Left ventricle myocardium superior (tissue), 1 donor: Measurements from ENCODE around the gene ITLN1. TPM values are rescaled to one million over a fixed set of nuclear protein-coding genes. Genes with fewer than 3 reads are reported as not detected.
A peak's percentile ranks its signal among the peaks of the same experiment; 100 is the strongest.
"Not testable (repeated sequence)": the region's sequence is repeated elsewhere in the genome, so short reads cannot be mapped to it uniquely, and the experiment has no call there.

Experiments used
- ATAC-seq: fragments of 200-7000 bp; cut with Tn5 transposase; one replicate; pipeline ENCODE4 v1.9.1; 2020; ENCODE audit warnings: mild to moderate bottlenecking, moderate library complexity
- DNase-seq: peaks from one replicate; pipeline ENCODE4 v3.0.0-alpha.2; 2020
- intact Hi-C: fragments of 100-400 bp; cut with micrococcal nuclease; formaldehyde crosslinking; loops from one replicate; pipeline ENCODE4 v1.11.0; 2022
- long read RNA-seq: library from polyadenylated mRNA; unstranded; transcript quantifications from one replicate; pipeline ENCODE4 v2.0.0, GENCODE V29; 2021
- total RNA-seq: library from RNA; stranded (reverse); fragmentation: NEBNext Ultra II Directional; extraction: Animal tissue kit (Norgen Biotek cat#: 25700); gene quantifications from one replicate; pipeline ENCODE4 v1.2.1, GENCODE V29; 2021
- donor health status: DM: no; HTN: yes; CAD: no; lungs with severe emphysema.

ITLN1 gene
- 65.8 TPM for total RNA-seq
- long read RNA-seq, partial matches to known transcripts: 0 of 2 reads
- long read RNA-seq, other reads (novel, unspliced or antisense): 0 of 2 reads

- intact Hi-C loops: no loop called here
Observed at GRCh38 chr1:160885042-160885441, at the start of gene ITLN1. Gene ITLN1, minus strand, starts transcription at chr1:160885180. Its CDS starts 303 bp downstream, at chr1:160884877.

DNA sequence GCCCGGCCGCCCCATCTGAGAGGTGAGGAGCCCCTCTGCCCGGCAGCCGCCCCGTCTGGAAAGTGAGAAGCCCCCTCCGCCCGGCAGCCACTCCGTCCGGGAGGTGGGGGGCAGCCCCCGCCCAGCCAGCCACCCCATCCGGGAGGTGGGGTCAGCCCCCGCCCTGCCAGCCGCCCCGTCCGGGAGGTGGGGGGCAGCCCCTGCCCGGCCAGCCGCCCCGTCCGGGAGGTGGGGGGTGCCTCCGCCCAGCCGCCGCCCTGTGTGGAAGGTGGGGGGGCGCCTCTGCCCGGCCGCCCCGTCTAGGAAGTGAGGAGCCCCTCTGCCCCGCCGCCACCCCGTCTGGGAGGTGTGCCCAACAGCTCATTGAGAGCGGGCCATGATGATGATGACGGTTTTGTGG is 48.3 kb upstream of the ITLN1 start:
- DNase-seq, intact Hi-C loops, ATAC-seq: not testable (repeated sequence)

More at GRCh38 chr1:160885042-160885441, at the start of gene ITLN1:
- DNase-seq: no peak
- no peak for ATAC-seq

GRCh38 chr1:160925652-160926244 is 40.8 kb upstream of the ITLN1 start:
- intact Hi-C loops: no loop called here
- DNase-seq: no peak
- ATAC-seq: no peak

GRCh38 chr1:160924791-160925651 is 40.0 kb upstream of the ITLN1 start:
- intact Hi-C loops: no loop called here
- ATAC-seq: no peak
- DNase-seq: no peak

DNA sequence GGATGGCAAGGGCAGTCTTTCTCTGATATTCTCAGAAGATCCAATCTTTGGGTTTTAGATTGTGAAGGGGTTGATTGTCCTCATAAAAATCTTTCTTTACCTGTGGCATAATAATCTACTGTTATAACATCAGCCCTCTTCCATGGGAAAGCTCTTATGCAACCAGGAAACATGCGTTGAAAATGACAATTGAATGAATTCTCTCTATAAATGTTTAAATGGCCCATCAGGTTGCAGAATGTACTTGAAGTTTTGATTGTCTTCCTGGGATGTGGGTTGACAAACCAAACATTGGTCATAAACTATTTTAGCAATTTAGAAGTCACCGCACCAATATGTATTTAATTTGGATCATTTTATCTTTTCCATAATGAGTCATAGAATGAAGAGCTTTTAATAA is 31.7 kb upstream of the ITLN1 start:
- intact Hi-C loops: no loop called here
- DNase-seq: no peak
- ATAC-seq: no peak

DNA sequence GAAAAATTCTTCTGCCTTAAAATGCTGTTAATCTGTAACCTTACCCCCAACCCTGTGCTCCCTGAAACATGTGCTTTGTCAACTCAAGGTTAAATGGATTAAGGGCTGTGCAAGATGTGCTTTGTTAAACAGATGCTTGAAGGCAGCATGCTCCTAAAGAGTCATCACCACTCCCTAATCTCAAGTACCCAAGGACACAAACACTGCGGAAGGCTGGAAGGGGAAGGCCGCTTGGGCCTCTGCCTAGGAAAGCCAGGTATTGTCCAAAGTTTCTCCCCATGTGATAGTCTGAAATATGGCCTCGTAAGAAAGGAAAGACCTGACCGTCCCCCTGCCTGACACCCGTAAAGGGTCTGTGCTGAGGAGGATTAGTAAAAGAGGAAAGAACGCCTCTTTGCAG is 28.2 kb upstream of the ITLN1 start:
- DNase-seq: not testable (repeated sequence)

DNA sequence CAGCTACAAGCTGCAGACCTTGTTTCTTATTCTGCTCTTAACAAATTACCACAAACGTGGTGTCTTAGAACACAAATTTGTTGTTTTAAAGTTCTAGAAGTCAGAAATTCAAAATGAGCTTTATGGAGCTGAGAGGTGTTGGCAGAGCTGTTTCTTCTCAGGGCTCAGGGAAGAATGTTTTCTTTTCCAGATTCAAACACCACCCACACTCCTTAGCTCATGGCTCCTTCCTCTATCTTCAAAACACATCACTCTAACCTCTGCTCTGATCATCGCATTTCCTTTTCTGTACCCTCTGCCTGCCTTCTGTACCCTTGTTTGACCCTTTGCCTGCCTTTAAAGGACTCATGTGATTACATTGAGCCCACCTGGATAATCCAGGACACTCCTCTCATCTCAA is 26.9 kb upstream of the ITLN1 start:
- no peak for ATAC-seq
- intact Hi-C loops: no loop called here
- DNase-seq: no peak

More for the DNA sequence above, 28.2 kb upstream of the ITLN1 start:
- ATAC-seq, intact Hi-C loops: not testable (repeated sequence)

GRCh38 chr1:160911441-160911840 is 26.5 kb upstream of the ITLN1 start:
- DNase-seq (no peak), ATAC-seq (no peak)
- intact Hi-C loops: no loop called here

DNA sequence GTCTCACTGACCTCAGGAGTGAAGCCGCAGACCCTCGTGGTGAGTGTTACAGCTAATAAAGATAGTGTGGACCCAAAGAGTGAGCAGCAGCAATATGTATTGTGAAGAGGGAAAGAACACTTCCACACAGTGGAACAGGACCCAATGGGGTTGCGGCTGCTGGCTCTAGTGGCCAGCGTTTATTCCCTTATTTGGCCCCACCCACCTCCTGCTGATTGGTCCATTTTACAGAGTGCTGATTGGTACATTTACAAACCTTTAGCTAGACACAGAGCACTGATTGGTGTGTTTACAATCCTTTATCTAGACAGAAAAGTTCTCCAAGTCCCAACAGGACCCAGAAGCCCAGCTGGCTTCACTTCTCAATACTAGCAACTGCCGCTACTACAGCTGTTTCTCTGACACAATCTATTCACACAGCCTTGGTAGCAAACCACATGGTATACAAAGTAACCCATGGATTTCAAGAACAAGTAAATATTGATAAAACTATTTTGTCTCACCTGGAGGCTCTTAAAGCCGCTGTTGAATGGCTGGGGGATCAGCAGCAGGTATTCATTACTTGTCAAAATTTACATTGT is 25.3 kb upstream of the ITLN1 start:
- ATAC-seq (no peak), DNase-seq (no peak)
- intact Hi-C loops: no loop called here

DNA sequence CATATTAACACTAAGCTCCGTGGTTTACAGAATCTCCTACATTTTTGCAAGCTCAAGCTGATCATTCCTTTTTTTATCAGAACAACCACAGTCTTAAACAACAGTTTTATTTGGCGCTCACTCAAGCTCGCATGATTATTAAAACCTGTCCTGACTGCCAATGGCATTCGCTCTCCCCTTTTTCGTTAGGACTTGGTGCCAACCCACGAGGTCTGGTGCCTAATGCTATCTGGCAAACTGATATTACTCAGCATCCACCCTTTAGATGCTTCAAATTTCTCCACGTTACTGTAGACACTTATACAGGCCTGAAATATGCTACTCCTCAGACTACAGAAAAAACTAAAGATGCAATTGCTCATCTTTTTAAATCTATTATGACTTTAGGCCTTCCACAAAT is 23.0 kb upstream of the ITLN1 start:
- no peak for DNase-seq
- intact Hi-C loops: no loop called here
- ATAC-seq: peak; percentile 47

DNA sequence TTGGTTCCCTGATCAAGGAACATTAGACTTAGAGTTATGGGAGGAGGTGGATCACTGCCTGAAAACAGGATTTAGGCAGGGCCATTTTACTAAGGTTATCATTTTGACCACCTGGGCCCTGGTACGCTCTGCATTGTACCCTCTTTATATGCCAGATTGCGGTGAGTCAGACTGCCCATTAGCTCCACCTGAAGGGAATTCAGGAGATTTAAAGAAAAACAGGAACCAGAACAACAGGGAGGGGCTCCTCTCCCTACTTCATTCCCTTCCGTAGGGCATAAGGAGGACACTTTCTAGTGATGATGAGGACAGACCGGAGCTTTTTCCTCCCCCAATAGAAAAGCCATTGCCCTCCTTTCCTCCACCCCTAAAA is 20.6 kb upstream of the ITLN1 start:
- DNase-seq: no peak
- intact Hi-C loops: no loop called here
- ATAC-seq: no peak

DNA sequence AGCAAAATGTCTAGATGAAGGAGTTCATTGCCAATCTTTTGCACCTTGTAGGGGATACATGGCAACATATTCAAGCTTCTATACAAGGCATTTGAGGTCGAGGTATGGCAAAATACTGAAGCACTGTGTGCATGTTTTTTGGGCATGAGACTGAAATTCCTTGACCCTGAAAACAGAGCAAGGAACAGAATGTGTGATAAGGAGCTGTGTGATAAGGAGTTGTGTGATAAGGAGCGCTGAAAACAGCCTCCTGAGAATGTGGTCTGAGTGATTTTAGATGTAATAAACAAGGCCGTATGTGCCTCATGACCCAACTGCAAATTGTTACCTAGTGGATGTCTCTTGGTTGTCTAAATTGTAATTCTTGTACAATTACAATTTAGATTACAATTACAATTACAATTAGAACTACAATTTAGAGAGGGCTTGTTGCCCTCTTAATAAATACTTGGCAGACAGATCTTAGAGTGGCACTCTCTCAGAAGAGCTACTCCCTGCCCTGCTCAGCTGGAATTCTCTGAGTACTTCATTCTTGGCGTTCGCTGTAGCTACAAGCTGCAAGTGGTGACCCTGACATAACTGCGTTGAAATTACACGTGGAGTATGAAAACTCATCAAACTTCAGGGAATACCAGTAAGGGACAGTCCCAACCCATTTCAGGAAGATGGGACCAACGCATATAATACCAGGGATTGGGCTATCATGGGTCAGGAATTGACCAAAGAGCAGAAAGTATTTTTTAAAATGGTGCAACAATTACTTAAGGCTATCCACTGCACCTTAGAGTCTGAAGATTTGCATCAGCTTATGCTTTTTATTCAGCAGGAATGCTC is 20.0 kb upstream of the ITLN1 start:
- peak; percentile 66 for ATAC-seq
- intact Hi-C loops: no loop called here
- DNase-seq: no peak

DNA sequence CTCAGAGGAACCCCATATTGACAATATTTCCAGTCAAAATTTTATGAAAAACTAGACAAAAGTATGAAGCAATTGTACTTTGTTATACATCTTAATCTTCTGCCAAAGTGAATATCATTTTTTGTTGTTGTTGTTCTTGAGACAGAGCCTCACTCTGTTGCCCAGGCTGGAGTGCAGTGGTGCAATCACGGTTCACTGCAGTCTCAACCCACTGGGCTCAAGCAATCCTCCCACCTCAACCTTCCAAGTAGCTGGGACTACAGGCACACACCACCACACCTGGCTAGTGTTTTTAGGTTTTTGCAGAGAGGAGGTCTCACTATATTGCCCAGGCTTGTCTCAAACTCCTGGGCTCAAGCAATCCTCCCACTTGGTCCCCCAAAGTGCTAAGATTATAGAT is 17.3 kb upstream of the ITLN1 start:
- intact Hi-C loops, DNase-seq, ATAC-seq: not testable (repeated sequence)

DNA sequence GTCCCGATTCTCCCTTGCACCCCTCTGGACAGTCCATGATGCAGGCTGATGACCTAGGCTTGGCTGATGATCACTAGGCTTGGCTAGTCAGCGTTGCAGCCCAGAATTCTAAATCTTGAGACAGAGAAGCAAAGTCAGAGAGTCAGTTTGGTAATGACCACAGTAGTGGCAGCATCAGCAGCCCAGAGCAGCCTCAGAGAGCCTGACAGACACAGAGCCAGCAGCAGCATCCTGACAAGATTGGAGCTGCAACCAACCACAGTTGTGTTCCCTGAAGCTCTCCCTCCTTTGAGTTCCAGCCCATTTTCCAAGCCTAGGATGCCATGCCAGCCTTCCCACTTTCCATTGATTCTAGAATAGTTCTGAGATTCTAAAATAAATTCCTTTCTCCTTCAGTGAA is 16.8 kb upstream of the ITLN1 start:
- ATAC-seq (no peak), DNase-seq (no peak)
- intact Hi-C loops: no loop called here

DNA sequence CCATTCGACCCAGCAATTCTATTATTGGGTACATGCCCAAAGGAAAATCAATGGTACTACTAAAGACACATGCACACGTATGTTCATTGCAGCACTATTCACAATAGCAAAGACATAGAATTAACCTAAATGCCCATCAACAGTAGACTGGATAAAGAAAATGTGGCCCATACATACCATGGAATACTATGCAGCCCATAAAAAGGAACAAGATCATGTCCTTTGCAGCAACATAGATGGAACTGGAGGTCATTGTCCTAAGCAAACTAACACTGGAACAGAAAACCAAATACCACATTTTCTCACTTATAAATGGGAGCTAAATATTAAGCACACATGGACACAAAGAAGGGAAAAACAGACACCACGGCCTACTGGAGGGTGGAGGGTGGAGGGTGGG is 15.7 kb upstream of the ITLN1 start:
- ATAC-seq, intact Hi-C loops, DNase-seq: not testable (repeated sequence)

- ATAC-seq, intact Hi-C loops, DNase-seq: not testable (repeated sequence)
Observed at GRCh38 chr1:160894368-160895135, 9.6 kb upstream of the ITLN1 start.

DNA sequence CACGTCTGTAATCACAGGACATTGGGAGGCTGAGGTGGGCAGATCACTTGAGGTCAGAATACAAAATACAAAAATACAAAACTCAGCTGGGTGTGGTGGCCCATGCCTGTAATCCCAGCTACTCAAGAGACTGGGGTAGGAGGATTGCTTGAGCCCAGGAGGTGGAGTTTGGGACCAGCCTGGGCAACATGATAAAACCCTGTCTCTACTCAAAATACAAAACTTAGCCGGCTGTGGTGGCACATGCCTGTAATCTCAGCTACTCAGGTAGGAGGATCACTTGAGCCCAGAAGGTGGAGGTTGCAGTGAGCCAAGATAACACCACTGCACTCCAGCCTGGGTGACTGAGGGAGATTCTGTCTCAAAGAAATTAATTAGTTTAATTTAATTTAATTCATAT is 6.5 kb upstream of the ITLN1 start:
- intact Hi-C loops: no loop called here

GRCh38 chr1:160888926-160889325 is 3.9 kb upstream of the ITLN1 start:
- no peak for ATAC-seq
- DNase-seq: no peak
- intact Hi-C loops: no loop called here

More for the DNA sequence above, 6.5 kb upstream of the ITLN1 start:
- ATAC-seq (no peak), DNase-seq (no peak)

- ATAC-seq (no peak), DNase-seq (no peak)
- intact Hi-C loops: no loop called here
Observed at GRCh38 chr1:160887071-160887470, 2.1 kb upstream of the ITLN1 start.
